ENCODE data around the gene TMSB4Y.

DNA sequence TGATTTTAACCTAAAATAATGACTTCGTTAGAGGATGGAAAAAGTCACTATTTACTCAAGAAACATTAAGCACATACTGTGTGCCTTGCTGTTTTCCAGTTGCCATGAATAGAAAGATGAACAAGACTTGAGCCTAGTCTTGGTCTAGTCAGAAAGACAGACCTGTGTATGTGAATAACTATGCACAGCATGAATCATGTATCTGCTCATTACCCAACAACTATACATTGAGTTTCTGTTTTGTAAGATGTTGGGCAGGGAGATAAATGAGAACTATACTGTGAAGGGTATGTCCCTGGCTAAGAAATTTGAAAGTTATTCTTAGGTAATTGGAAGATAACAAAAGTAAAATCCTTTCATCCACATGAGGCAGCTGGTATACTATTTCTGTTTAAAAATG lies 4.3 kb downstream of the TMSB4Y start:
- TF ChIP-seq CTCF (IDR thresholded peaks at IDR 0.05; ENCODE audit: insufficient read depth, low read length), result no peak
- no peak for TF ChIP-seq POLR2AphosphoS5 (IDR thresholded peaks at IDR 0.05; ENCODE audit: low read depth)
- no peak for TF ChIP-seq GABPA (IDR thresholded peaks at IDR 0.05; ENCODE audit: low read depth)
